SK-N-SH (cell line): ENCODE data around the gene ATXN10. TPM values are rescaled to one million over a fixed set of nuclear protein-coding genes. Genes with fewer than 3 reads are reported as not detected.

Experiments
- CTCF ChIA-PET: fragments of 300-600, 350-600 bp; formaldehyde crosslinking; extraction: SDS; loops from one replicate; lab custom pipeline; 2021; lab: Yijun Ruan, JAX
- POLR2A ChIA-PET: fragments of 350-600 bp; sonication (Branson Sonifier 250); formaldehyde crosslinking; extraction: SDS; loops from one replicate; lab custom pipeline; 2020; ENCODE audit warnings: antibody characterized with exemption, inconsistent platforms; lab: Yijun Ruan, JAX
- DNase-seq: peaks from one replicate; pipeline ENCODE4 v3.0.0; 2012
- H2AFZ ChIP-seq: fragments of 200-600 bp; sonication (generic); 2 replicates; pipeline ENCODE4 v1.8.1; 2016; ENCODE audit warnings: antibody characterized with exemption, mild to moderate bottlenecking, low read depth
- H3F3A ChIP-seq: fragments of 200-600 bp; sonication (generic); replicated peaks from 2 replicates; pipeline ENCODE3; 2016; ENCODE audit warnings: antibody characterized with exemption, mild to moderate bottlenecking; ENCODE audit not compliant: insufficient read depth
- H3K27ac ChIP-seq, 2 experiments: fragments of 200-500 bp in 1 of 2; fragments of 200-600 bp in 1 of 2; sonication (Bioruptor generic) in 1 of 2; sonication (generic), shearing (Covaris generic) in 1 of 2; 2 replicates each; pipeline versions ENCODE4 v1.5.1 to v1.6.1; 2014 to 2016; ENCODE audit warnings: low read depth in 2 of 2, inconsistent platforms in 1 of 2, low read length in 1 of 2, mild to moderate bottlenecking in 1 of 2, mixed read lengths in 1 of 2
- H3K27me3 ChIP-seq: fragments of 200-600 bp; sonication (generic), shearing (Covaris generic); 2 replicates; pipeline ENCODE4 v1.6.1; 2016; ENCODE audit warnings: mixed run types; ENCODE audit not compliant: insufficient read depth
- H3K36me3 ChIP-seq, 2 experiments: fragments of 200-500 bp in 1 of 2; fragments of 200-600 bp in 1 of 2; sonication (Bioruptor generic) in 1 of 2; sonication (generic) in 1 of 2; replicated peaks in 1 of 2; 2 replicates each; pipeline versions ENCODE3 to v1.5.1; 2014 to 2016; ENCODE audit warnings: low read length in 1 of 2, mild to moderate bottlenecking in 1 of 2; ENCODE audit not compliant: insufficient read depth in 2 of 2, control insufficient read depth in 1 of 2
- H3K4me1 ChIP-seq, 2 experiments: fragments of 200-500 bp in 1 of 2; fragments of 200-600 bp in 1 of 2; sonication (Bioruptor generic) in 1 of 2; sonication (generic), shearing (Covaris generic) in 1 of 2; 2 replicates each; pipeline versions ENCODE4 v1.5.1 to v1.6.1; 2014 to 2016; ENCODE audit warnings: low read depth in 1 of 2, low read length in 1 of 2, mixed run types in 1 of 2; ENCODE audit not compliant: insufficient read depth in 2 of 2, control insufficient read depth in 1 of 2
- H3K4me2 ChIP-seq: fragments of 200-600 bp; sonication (generic), shearing (Covaris generic); 2 replicates; pipeline ENCODE4 v1.6.1; 2017; ENCODE audit warnings: mixed run types
- H3K4me3 ChIP-seq, 2 experiments: fragments of 200-500 bp in 1 of 2; fragments of 200-600 bp in 1 of 2; sonication (Bioruptor generic) in 1 of 2; sonication (generic), shearing (Covaris generic) in 1 of 2; 2 replicates each; pipeline versions ENCODE4 v1.5.1 to v1.8.1; 2014 to 2016; ENCODE audit warnings: low read depth in 2 of 2, inconsistent platforms in 1 of 2, low read length in 1 of 2, mild to moderate bottlenecking in 1 of 2, mixed read lengths in 1 of 2, moderate library complexity in 1 of 2
- H3K79me2 ChIP-seq: fragments of 200-600 bp; sonication (generic); 2 replicates; pipeline ENCODE4 v1.8.1; 2017; ENCODE audit warnings: mild to moderate bottlenecking; ENCODE audit not compliant: insufficient read depth
- H3K9ac ChIP-seq: fragments of 200-600 bp; sonication (generic); 2 replicates; pipeline ENCODE4 v1.6.1; 2017; ENCODE audit warnings: mixed run types
- H3K9me2 ChIP-seq: fragments of 200-600 bp; sonication (generic); 2 replicates; pipeline ENCODE4 v1.6.1; 2017; ENCODE audit warnings: mixed run types
- H3K9me3 ChIP-seq: fragments of 200-600 bp; sonication (generic); 2 replicates; pipeline ENCODE4 v1.6.1; 2017; ENCODE audit warnings: mixed run types, mild to moderate bottlenecking, moderate library complexity
- H4K20me1 ChIP-seq: fragments of 200-600 bp; sonication (generic); 2 replicates; pipeline ENCODE4 v1.6.1; 2017; ENCODE audit warnings: mild to moderate bottlenecking, mixed run types; ENCODE audit not compliant: insufficient read depth
- CHD2 ChIP-seq: fragments of 150-350 bp; IDR thresholded peaks from 2 replicates; pipeline ENCODE4 v1.6.1; 2018; ENCODE audit warnings: low read length; ENCODE audit not compliant: partially characterized antibody
- CTCF ChIP-seq: fragments of 200-600 bp; sonication (generic); IDR thresholded peaks from 2 replicates; pipeline ENCODE4 v1.6.1; 2017; ENCODE audit warnings: antibody characterized with exemption, mild to moderate bottlenecking, moderate library complexity
- ELF1 ChIP-seq: IDR thresholded peaks from 2 replicates; pipeline ENCODE4 v1.4.0; 2012
- EP300 ChIP-seq, 2 experiments: IDR thresholded peaks; 2 replicates each; pipeline versions ENCODE4 v1.4.0 to v1.6.1; 2012; ENCODE audit warnings: borderline replicate concordance in 1 of 2, low read depth in 1 of 2, low read length in 1 of 2
- EZH2phosphoT487 ChIP-seq: fragments of 200-600 bp; sonication (generic); IDR thresholded peaks from 2 replicates; pipeline ENCODE4 v1.6.1; 2017; ENCODE audit warnings: low read depth, mixed run types, mild to moderate bottlenecking, antibody characterized with exemption, moderate library complexity, borderline replicate concordance
- FOXM1 ChIP-seq: IDR thresholded peaks from 2 replicates; pipeline ENCODE4 v1.4.0; 2012; ENCODE audit warnings: low read depth, mild to moderate bottlenecking
- MEF2A ChIP-seq: IDR thresholded peaks from 2 replicates; pipeline ENCODE4 v1.4.0; 2012; ENCODE audit warnings: low read depth, borderline replicate concordance
- PBX3 ChIP-seq: IDR thresholded peaks from 2 replicates; pipeline ENCODE4; 2012
- POLR2AphosphoS5 ChIP-seq: IDR thresholded peaks from 2 replicates; pipeline ENCODE4 v1.6.1; 2012; ENCODE audit warnings: low read depth, low read length
- RAD21 ChIP-seq: IDR thresholded peaks from 2 replicates; pipeline ENCODE4 v1.6.1; 2012; ENCODE audit warnings: mild to moderate bottlenecking, low read length
- RCOR1 ChIP-seq: fragments of 150-350 bp; IDR thresholded peaks from 2 replicates; pipeline ENCODE4 v1.6.1; 2017; ENCODE audit warnings: antibody characterized with exemption, low read length
- SIN3A ChIP-seq: IDR thresholded peaks from 2 replicates; pipeline ENCODE4 v1.6.1; 2012; ENCODE audit warnings: low read depth, mild to moderate bottlenecking, low read length, moderate library complexity, borderline replicate concordance
- TCF12 ChIP-seq: IDR thresholded peaks from 2 replicates; pipeline ENCODE4 v1.4.0; 2012
- TEAD4 ChIP-seq: IDR thresholded peaks from 2 replicates; pipeline ENCODE4 v1.4.0; 2012; ENCODE audit warnings: mild to moderate bottlenecking, borderline replicate concordance; ENCODE audit not compliant: insufficient read depth
- ZBTB33 ChIP-seq: IDR thresholded peaks from 2 replicates; pipeline ENCODE4 v1.4.0; 2012; ENCODE audit warnings: low read depth, borderline replicate concordance
- WGBS: methylation state at CpG from one replicate; pipeline ENCODE4 v1.1.6; 2017; ENCODE audit warnings: low lambda C conversion rate; 5-methylcytosine and 5-hydroxymethylcytosine counted together
- polyA plus RNA-seq, 3 experiments: library from polyadenylated mRNA; depleted of rRNA; stranded (reverse); fragments of >200 nt; gene quantifications; 2 replicates each; pipeline ENCODE4 v1.2.3, GENCODE V29; 2012

The ATXN10 gene
- polyA plus RNA-seq, 1 of the 3 experiments (the other 2 are of a cell fraction), result 202 TPM

GRCh38 chr22:45790401-45790800 lies 118.8 kb downstream of the ATXN10 start (continued):
- TF ChIP-seq TEAD4, result no peak
- no peak for TF ChIP-seq ELF1
- TF ChIP-seq RCOR1, result no peak
- TF ChIP-seq MEF2A, result no peak

GRCh38 chr22:45793161-45793560 lies 121.5 kb downstream of the ATXN10 start:
- Histone ChIP-seq H3K9me3 (peaks cover 32% of the 10 kb centered on the region), H4K20me1 (no peaks in the 10 kb centered on the region), H3K4me3 (no peak overlapping the region), H3F3A (peaks cover 9% of the 10 kb centered on the region), H3K79me2 (peaks cover 18% of the 10 kb centered on the region), H3K4me1 (no peaks in the 10 kb centered on the region; a peak in 2 of 4 replicates), H2AFZ (no peak overlapping the region), H3K9ac (no peak overlapping the region), H3K36me3 (peaks cover 49 to 57% of the 10 kb centered on the region in 2 experiments), H3K4me2 (no peak overlapping the region), H3K27me3 (no peaks in the 10 kb centered on the region), H3K27ac (no peak overlapping the region), H3K9me2 (no peaks in the 10 kb centered on the region)
- ChIA-PET POLR2A (no interaction called here), CTCF (interaction anchor here (0.8 to 1.5 kb wide), 3 partner anchors 9 to 239 kb away, joined by 3 read pairs; no protein-coding TSS in a partner anchor)
- DNase-seq, result no peak
- TF ChIP-seq FOXM1, result no peak
- no peak for TF ChIP-seq RAD21
- TF ChIP-seq TCF12, result no peak
- TF ChIP-seq ELF1, result no peak
- no peak for TF ChIP-seq POLR2AphosphoS5
- no peak for TF ChIP-seq EP300 (IDR thresholded peaks at IDR 0.05; ENCODE audit: borderline replicate concordance in 1 of 2, low read depth in 1 of 2, low read length in 1 of 2)
- TF ChIP-seq CHD2, result no peak
- no peak for TF ChIP-seq EZH2phosphoT487
- no peak for TF ChIP-seq PBX3
- TF ChIP-seq SIN3A, result no peak
- no peak for TF ChIP-seq ZBTB33
- no peak for TF ChIP-seq CTCF
- WGBS, result 93% methylated on average over 3 of the region's 3 CpGs
